HG03457 (cell line): Measurements from ENCODE around the gene BST1.

Experiments used
- ATAC-seq: cut with Tn5 transposase; IDR thresholded peaks from one replicate; pipeline ENCODE4 v1.9.1; 2021; ENCODE audit warnings: moderate number of reproducible peaks; ENCODE audit not compliant: unreplicated experiment

BST1 gene

GRCh38 chr4:15675356-15675755, 27.5 kb upstream of the BST1 start:
- ATAC-seq: no peak

DNA sequence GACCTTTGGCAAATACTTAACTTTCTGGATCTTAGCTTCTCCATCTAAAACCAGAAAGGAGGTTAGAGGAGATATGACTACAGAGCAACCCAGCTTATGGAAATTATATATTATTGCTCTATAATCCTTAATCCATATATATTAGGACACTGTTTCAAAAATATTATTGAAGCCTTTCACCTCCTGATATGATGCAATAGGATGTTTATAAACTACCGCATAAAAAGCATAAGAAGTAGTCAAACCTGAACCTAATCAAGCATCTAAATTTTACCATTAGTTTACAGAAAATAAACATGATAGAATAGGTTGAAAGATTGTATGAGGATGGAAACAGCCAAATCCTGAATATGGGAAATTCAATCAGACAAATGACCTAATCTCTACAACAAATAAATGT, 26.8 kb upstream of the BST1 start:
- ATAC-seq: no peak

GRCh38 chr4:15676899-15677298, 26.0 kb upstream of the BST1 start:
- no peak for ATAC-seq

DNA sequence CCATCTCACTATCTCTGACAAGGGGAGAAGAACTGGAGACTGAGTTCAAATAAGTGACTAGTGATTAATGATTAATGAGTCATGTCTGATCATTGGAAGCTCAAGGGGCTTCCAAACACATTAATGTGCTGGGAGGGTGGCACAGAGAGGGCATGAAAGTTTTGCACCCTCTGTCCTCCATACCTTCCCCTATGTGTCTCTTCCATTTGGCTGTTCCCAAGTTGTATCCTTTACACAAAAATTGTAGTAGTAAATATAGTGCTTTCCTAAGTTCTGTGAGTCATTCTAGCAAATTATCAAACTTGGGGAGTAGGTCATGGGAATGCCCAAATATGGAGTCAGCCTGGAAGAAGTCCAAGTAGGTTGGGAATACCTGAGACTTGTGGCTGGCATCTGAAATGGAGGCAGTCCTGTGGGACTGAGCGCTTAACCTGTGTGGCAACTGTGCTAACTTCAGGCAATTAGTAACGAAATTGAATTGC, 25.3 kb upstream of the BST1 start:
- no peak for ATAC-seq

- ATAC-seq: no peak
These were observed 21.8 kb upstream of the BST1 start for GRCh38 chr4:15681067-15681371.

- ATAC-seq: peak; percentile 91
These were observed 21.3 kb upstream of the BST1 start, which contains the start of gene FAM200B for GRCh38 chr4:15681372-15682241. TSS of gene FAM200B (plus strand) at chr4:15681827. CDS start at chr4:15686978, 5,151 bp downstream.

GRCh38 chr4:15682242-15683142, 20.4 kb upstream of the BST1 start:
- no peak for ATAC-seq

- no peak for ATAC-seq
These were observed 19.7 kb upstream of the BST1 start for GRCh38 chr4:15683143-15683495.

DNA sequence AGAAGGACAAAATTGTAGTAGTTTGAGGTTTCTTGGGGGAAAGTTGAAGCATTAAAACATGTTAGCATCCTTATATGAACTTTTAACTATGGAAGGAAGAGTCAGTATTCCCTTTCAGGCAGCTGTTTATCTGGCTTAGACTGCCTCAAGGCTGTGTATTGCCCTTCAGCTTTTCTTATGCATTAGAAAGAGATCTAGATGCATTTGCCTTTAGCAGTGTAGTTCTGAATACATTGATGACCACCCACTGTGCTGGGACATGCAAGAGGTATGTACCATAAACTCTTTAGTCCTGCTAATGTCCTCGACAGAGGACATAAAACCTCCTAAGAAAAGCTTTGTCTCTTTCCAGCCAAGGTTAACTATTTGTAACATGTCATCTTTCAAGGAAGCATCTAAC, 18.4 kb upstream of the BST1 start:
- ATAC-seq: no peak

- no peak for ATAC-seq
These were observed 14.8 kb upstream of the BST1 start for GRCh38 chr4:15688051-15688450.

- ATAC-seq: no peak
These were observed 13.3 kb upstream of the BST1 start for GRCh38 chr4:15689540-15689939.

DNA sequence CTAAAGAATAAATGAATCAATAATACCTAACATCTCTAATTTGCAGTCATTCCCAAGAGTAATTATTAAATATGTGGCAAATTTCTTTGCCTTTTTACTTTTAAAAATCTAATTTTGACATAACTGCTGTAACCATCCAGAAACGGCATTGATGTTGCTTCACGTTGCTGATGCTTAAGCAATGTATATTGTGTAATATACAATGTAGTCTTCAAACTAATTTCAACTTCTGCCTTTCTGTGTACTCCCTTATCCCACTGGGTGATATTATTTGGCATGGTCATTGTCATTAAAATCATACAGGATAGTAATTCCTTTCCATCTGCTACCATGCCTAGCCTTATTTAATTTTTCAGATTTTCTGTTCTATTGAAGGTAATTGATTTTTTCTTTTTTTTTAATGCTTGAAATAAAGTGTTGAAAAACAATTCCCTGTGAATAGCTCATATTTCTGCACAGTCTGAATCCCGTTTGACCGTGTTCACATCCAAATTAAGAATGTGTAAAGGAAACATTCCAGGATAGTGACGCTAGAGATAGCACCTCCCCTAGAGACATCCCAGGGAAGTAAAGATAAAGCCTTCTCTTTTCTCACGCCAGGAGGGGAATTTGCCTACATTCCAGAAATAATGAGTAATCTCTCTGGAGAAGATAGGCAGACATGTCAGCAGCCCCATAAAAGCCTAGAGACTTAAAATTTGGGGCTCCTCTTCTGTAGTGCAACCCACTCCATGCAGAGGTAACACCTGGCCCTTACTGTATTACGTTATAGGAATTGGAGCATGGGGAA, 12.7 kb upstream of the BST1 start:
- ATAC-seq: no peak

DNA sequence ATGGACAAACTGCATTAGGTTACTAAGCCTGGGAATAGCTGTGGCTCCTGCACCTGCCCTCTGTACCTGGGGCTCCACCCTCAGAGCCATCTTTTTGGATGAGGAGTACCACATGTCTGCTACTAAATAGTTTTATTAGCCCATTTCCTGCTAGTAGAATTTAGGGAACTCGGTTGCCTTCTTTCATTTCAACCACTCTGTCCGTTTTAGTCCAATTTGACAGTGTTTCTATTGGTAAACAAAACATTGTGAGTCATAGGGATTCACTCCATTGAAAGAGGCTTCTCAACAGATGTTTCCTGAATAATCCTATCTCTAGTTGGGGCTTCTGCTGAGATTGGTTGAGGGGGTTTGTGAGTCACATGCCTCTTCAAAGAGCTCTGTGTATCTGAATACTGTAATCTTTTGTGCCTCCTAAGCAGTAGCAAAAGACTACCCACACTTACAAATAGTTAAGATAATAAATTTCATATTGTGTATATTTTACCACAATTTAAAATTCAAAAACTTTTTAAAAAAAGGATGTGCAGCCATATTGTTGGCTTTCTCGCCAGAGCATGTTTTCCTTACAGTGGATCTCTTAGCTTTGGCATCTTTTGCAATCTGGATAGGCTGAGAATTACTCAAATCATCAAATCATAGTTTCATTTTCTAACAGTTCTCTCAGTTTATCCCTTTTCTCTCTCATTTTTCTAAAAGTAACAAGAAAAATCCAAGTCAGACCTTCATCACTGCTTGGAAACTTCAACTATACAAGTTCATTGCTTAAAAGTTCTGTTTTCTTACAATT, 11.3 kb upstream of the BST1 start:
- no peak for ATAC-seq

DNA sequence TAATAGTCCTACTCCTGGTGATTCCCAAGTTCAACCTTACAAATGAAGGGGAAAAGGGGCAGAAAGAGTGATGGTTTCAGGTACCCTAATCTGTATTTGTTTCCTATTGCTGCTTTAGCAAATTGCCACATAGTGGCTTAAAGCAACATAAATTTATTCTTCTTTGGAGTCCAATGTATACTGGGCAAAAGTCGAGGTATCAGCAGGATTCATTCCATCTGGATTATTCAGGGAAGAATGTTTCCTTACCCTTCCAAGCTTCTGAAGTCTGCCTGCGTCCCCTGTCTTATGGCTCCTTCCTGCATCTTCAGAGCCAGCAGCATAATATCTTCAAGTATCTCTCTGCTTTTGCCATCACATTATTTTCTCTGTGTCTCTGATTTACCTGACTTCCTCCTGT, 10.3 kb upstream of the BST1 start:
- no peak for ATAC-seq

- ATAC-seq: no peak
These were observed 8.4 kb upstream of the BST1 start for GRCh38 chr4:15694431-15694830.

DNA sequence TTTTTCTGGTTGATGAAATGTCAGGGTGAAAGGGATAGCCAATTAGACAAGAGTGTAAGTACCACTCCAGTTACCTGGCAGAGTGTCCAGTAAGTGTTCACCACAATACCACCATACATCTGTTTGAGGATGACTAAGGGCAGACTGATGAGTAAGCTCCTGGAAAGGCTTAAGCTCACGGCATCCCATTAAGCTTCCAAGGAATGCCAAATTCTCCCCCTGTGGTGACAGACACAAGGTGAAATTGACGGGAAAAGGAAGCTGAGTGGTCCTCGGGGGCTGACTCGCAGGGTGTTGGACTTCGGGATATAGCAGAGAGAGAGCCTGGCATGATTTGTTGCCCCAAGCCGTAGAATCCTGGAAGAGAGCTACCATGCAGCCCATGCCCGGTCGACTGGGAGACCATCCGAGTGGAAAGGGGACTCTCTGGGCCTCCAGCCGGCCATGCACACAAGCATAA, 7.6 kb upstream of the BST1 start:
- no peak for ATAC-seq

- no peak for ATAC-seq
These were observed 7.1 kb upstream of the BST1 start for GRCh38 chr4:15695729-15696128.

DNA sequence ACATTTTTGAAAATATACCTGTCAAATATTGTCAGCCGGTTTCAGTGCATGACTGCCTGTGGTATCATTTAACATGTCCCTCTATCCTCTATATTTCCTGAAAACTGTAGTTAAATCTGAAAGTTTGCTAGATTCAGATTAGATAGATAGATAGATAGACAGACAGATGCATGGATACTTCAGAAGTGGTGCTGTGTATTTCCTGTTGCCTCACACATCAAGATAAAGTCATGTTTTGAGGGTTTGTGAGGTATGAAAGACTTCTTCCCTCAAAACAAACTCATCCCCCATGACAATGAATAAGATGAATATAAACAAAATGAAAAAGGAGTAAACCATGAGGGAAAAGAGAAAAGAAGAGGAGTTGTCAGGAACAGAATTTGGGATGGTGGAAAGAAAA, 6.0 kb upstream of the BST1 start:
- no peak for ATAC-seq

DNA sequence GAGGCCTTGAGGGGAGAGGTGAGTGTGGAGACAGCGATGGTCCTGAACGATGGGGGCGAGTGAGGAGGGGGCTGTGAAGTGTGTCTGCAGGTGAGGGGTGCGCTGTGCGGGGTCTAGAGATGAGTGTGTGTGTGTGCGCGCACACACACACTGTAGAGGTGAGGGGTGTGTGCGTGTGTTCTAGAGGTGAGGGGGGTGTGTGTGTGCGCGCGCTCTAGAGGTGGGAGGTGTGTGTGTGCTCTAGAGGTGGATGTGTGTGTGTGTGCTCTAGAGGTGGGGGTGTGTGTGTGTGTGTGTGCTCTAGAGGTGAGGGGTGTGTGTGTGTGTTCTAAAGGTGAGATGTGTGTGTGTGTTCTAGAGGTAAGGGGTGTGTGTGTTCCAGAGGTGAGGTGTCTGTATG, 574 bp downstream of the BST1 start:
- no peak for ATAC-seq

- ATAC-seq: no peak
These were observed 1.3 kb downstream of the BST1 start for GRCh38 chr4:15704129-15704528.
